Measurements from ENCODE around the gene L1CAM. TPM values are rescaled to one million over a fixed set of nuclear protein-coding genes. Genes with fewer than 3 reads are reported as not detected.

L1CAM gene
- total and polyA plus RNA-seq, 12 donors: 0.52 to 50.1 (median 7.2) TPM

GRCh38 chrX:153853902-153854267 lies 32.1 kb downstream of the L1CAM start:
- H3K27ac ChIP-seq: no peak overlapping the region
- H3K4me1 ChIP-seq (replicated peaks in 1 of 2): no peaks in the 10 kb centered on the region
- 78 to 92% (median 83%) methylated on average over 2 to 3 of the region's 3 CpGs for WGBS, 4 donors
- DNase-seq: no peak
- H3K27me3 ChIP-seq: peaks cover 61% of the 10 kb centered on the region
- intact Hi-C loops (cut with DNase I): no loop called here
- H3K36me3 ChIP-seq (replicated peaks in 1 of 2): no peaks in the 10 kb centered on the region
- no peaks in the 10 kb centered on the region for H3K9me3 ChIP-seq (replicated peaks in 1 of 3)
- TF ChIP-seq CTCF (IDR thresholded peaks at IDR 0.05): no peak
- TF ChIP-seq POLR2A (IDR thresholded peaks at IDR 0.05): no peak
- H3K4me3 ChIP-seq: no peak overlapping the region

- no peak overlapping the region for H3K4me3 ChIP-seq
- WGBS, 4 donors: 62 to 68% (median 64%) methylated on average over 3 of the region's 3 CpGs
Measured at GRCh38 chrX:153853180-153853901, 32.6 kb downstream of the L1CAM start.

GRCh38 chrX:153851981-153852380 lies 34.0 kb downstream of the L1CAM start:
- 51 to 62% (median 55%) methylated on average over 3 of the region's 3 CpGs for WGBS, 4 donors
- intact Hi-C loops (cut with DNase I): no loop called here
- DNase-seq: no peak

More at GRCh38 chrX:153853180-153853901, 32.6 kb downstream of the L1CAM start:
- no peaks in the 10 kb centered on the region for H3K9me3 ChIP-seq (replicated peaks in 1 of 3)
- H3K27me3 ChIP-seq: peaks cover 62% of the 10 kb centered on the region
- no peak overlapping the region for H3K27ac ChIP-seq
- H3K36me3 ChIP-seq (replicated peaks in 1 of 2): no peaks in the 10 kb centered on the region
- intact Hi-C loops (cut with DNase I): no loop called here
- TF ChIP-seq POLR2A (IDR thresholded peaks at IDR 0.05) (no peak), CTCF (IDR thresholded peaks at IDR 0.05) (no peak)
- DNase-seq: no peak
- no peaks in the 10 kb centered on the region for H3K4me1 ChIP-seq (replicated peaks in 1 of 2)

GRCh38 chrX:153848325-153848724 lies 37.6 kb downstream of the L1CAM start:
- intact Hi-C loops (cut with DNase I): no loop called here
- WGBS, 4 donors: 59 to 83% (median 73%) methylated on average over 2 to 3 of the region's 3 CpGs
- Histone ChIP-seq H3K27ac (no peak overlapping the region), H3K27me3 (peaks cover 64% of the 10 kb centered on the region), H3K9me3 (replicated peaks in 1 of 3) (no peaks in the 10 kb centered on the region), H3K4me3 (no peak overlapping the region), H3K4me1 (replicated peaks in 1 of 2) (no peaks in the 10 kb centered on the region), H3K36me3 (replicated peaks in 1 of 2) (no peaks in the 10 kb centered on the region)
- no peak for DNase-seq
- TF ChIP-seq POLR2A (IDR thresholded peaks at IDR 0.05): no peak
- TF ChIP-seq CTCF (IDR thresholded peaks at IDR 0.05): no peak

More at GRCh38 chrX:153851981-153852380, 34.0 kb downstream of the L1CAM start:
- H3K4me3 ChIP-seq: no peak overlapping the region
- H3K27ac ChIP-seq: no peak overlapping the region
- peaks cover 66% of the 10 kb centered on the region for H3K27me3 ChIP-seq
- TF ChIP-seq CTCF (IDR thresholded peaks at IDR 0.05): no peak
- H3K9me3 ChIP-seq (replicated peaks in 1 of 3): no peaks in the 10 kb centered on the region
- H3K4me1 ChIP-seq (replicated peaks in 1 of 2): no peaks in the 10 kb centered on the region
- no peaks in the 10 kb centered on the region for H3K36me3 ChIP-seq (replicated peaks in 1 of 2)

Data from adrenal gland (tissue), 12 donors.